Neural cell (in vitro differentiated cells): ENCODE measurements around the gene PIP5K1B.

Source experiments
- CTCF ChIP-seq: fragments of 450-650 bp; IDR thresholded peaks from 2 replicates; pipeline ENCODE4 v1.5.1; 2014; ENCODE audit warnings: antibody characterized with exemption, mild to moderate bottlenecking, moderate library complexity; ENCODE audit not compliant: poor library complexity, severe bottlenecking
- EP300 ChIP-seq: fragments of 450-650 bp; conservative IDR thresholded peaks from 2 replicates; pipeline ENCODE4 v1.6.1; 2014; ENCODE audit warnings: antibody characterized with exemption, mild to moderate bottlenecking, moderate library complexity; ENCODE audit not compliant: poor library complexity, severe bottlenecking
- EZH2 ChIP-seq: fragments of 200-600, 300-800 bp; shearing (Covaris generic), sonication (generic); IDR thresholded peaks from 2 replicates; pipeline ENCODE4 v1.6.1; 2014; ENCODE audit warnings: antibody characterized with exemption, low read length, borderline replicate concordance, mild to moderate bottlenecking; ENCODE audit not compliant: insufficient read depth, poor library complexity, severe bottlenecking
- MXI1 ChIP-seq: fragments of 450-650 bp; conservative IDR thresholded peaks from 2 replicates; pipeline ENCODE4 v1.6.1; 2014; ENCODE audit warnings: antibody characterized with exemption, mild to moderate bottlenecking; ENCODE audit not compliant: poor library complexity, severe bottlenecking
- POLR2AphosphoS5 ChIP-seq: IDR thresholded peaks from 2 replicates; pipeline ENCODE4 v1.6.1; 2012
- RAD21 ChIP-seq: fragments of 450-650 bp; conservative IDR thresholded peaks from 2 replicates; pipeline ENCODE4 v1.6.1; 2014; ENCODE audit warnings: antibody characterized with exemption, mild to moderate bottlenecking, moderate library complexity
- REST ChIP-seq: IDR thresholded peaks from 2 replicates; pipeline ENCODE4 v1.6.1; 2012; ENCODE audit warnings: borderline replicate concordance
- SMC3 ChIP-seq: fragments of 450-650 bp; conservative IDR thresholded peaks from 2 replicates; pipeline ENCODE4 v1.6.1; 2014; ENCODE audit warnings: antibody characterized with exemption, mild to moderate bottlenecking, moderate library complexity; ENCODE audit not compliant: poor library complexity
- TAF1 ChIP-seq: IDR thresholded peaks from 2 replicates; pipeline ENCODE4 v1.6.1; 2012; ENCODE audit warnings: low read depth

DNA sequence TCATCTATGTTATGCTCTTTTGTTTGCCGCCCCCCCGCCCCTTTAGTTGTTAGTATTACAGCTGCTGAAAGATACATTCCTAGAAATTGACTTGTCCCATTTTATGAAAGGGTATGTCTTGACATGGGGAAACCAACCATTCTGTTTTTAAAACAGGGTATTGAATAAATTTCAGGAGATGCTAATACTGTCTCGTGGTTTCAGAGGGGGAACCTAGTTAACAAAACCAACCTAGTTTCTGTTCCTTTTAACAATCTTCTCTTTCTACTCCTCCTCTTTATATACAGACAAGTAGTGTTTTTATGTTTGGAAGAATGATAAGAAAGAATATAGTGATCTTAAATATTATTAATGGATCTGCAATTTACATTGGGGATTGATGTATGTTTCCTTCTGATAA, 3.5 kb downstream of the PIP5K1B start:
- no peak for TF ChIP-seq CTCF
- TF ChIP-seq TAF1, result no peak
- TF ChIP-seq EP300, result no peak
- no peak for TF ChIP-seq REST
- TF ChIP-seq EZH2, result no peak
- TF ChIP-seq POLR2AphosphoS5, result no peak
- TF ChIP-seq RAD21, result no peak
- TF ChIP-seq SMC3, result no peak
- TF ChIP-seq MXI1, result no peak
